HepG2 (cell line): Measurements from ENCODE around the gene GRB10. TPM values are rescaled to one million over a fixed set of nuclear protein-coding genes. Genes with fewer than 3 reads are reported as not detected.

Experiments used
- ATAC-seq: fragments of 200-7000 bp; cut with Tn5 transposase; 3 replicates; pipeline ENCODE4 v1.9.1; 2020; ENCODE audit warnings: mild to moderate bottlenecking, moderate library complexity
- BruUV-seq: library from RNA; stranded (reverse); fragments of 400-500 nt; replicated peaks from 2 replicates; lab custom pipeline; 2021; lab: Mats Ljungman, UMichigan
- CTCF ChIA-PET: fragments of 300-600 bp; formaldehyde crosslinking; extraction: SDS; loops from one replicate; lab custom pipeline; 2021; ENCODE audit warnings: low total read pairs, inconsistent platforms, low intra/inter-chr PET ratio; lab: Yijun Ruan, JAX
- POLR2A ChIA-PET: fragments of 350-600 bp; sonication (Branson Sonifier 250); formaldehyde crosslinking; loops from one replicate; lab custom pipeline; 2020; ENCODE audit warnings: antibody characterized with exemption, inconsistent platforms; lab: Yijun Ruan, JAX
- DNase-seq: peaks from one replicate; pipeline ENCODE4 v3.0.0-alpha.2; 2015; ENCODE audit warnings: low spot score
- FAIRE-seq: peaks from 3 replicates; lab custom pipeline; 2011; peaks lifted over from hg19 to GRCh38; lab: Jason Lieb, UNC
- H2AFZ ChIP-seq: one replicate; pipeline ENCODE4 v1.6.1; 2011; ENCODE audit warnings: low read length, inconsistent platforms
- H3K27ac ChIP-seq: fragments of 300-600 bp; 3 replicates; pipeline ENCODE4 v1.8.0; 2011; ENCODE audit warnings: mixed run types, mild to moderate bottlenecking, mixed read lengths, low read length, inconsistent platforms; ENCODE audit not compliant: insufficient read depth; ENCODE audit errors: extremely low read length
- H3K27me3 ChIP-seq, 2 experiments: fragments of 200-600 bp in 1 of 2; 2 replicates in 1 of 2; 3 replicates in 1 of 2; pipeline versions ENCODE4 v1.6.0 to v1.8.0; 2011; ENCODE audit warnings: low read length in 2 of 2, mild to moderate bottlenecking in 2 of 2, moderate library complexity in 2 of 2, inconsistent platforms in 1 of 2; ENCODE audit not compliant: insufficient read depth in 2 of 2, control insufficient read depth in 1 of 2
- H3K36me3 ChIP-seq, 2 experiments: fragments of 200-600 bp in 1 of 2; replicated peaks in 1 of 2; 2 replicates in 1 of 2; 3 replicates in 1 of 2; pipeline versions ENCODE4 v1.5.1 to v1.8.0; 2011; ENCODE audit warnings: low read length in 2 of 2, inconsistent platforms in 1 of 2; ENCODE audit not compliant: insufficient read depth in 2 of 2, control insufficient read depth in 1 of 2
- H3K4me1 ChIP-seq: 2 replicates; pipeline ENCODE4 v1.5.1; 2012; ENCODE audit warnings: low read length, inconsistent platforms; ENCODE audit not compliant: insufficient read depth
- H3K4me2 ChIP-seq: 2 replicates; pipeline ENCODE4 v1.6.0; 2011; ENCODE audit warnings: low read depth, low read length, inconsistent platforms
- H3K4me3 ChIP-seq, 3 experiments: fragments of 200-600 bp in 1 of 3; sonication (generic), shearing (Covaris generic) in 1 of 3; replicated peaks in 1 of 3; 2 replicates each; pipeline ENCODE4 v1.5.1; 2011 to 2016; ENCODE audit warnings: low read length in 3 of 3, inconsistent platforms in 2 of 3, low read depth in 2 of 3, mild to moderate bottlenecking in 2 of 3, control low read depth in 1 of 3, mixed read lengths in 1 of 3; ENCODE audit not compliant: insufficient read depth in 1 of 3
- H3K79me2 ChIP-seq: one replicate; pipeline ENCODE4 v1.6.1; 2011; ENCODE audit warnings: low read length, inconsistent platforms; ENCODE audit not compliant: insufficient read depth
- H3K9ac ChIP-seq: 2 replicates; pipeline ENCODE4 v1.6.0; 2011; ENCODE audit warnings: mild to moderate bottlenecking, low read depth, low read length, inconsistent platforms; ENCODE audit not compliant: insufficient read depth
- H3K9me3 ChIP-seq: 2 replicates; pipeline ENCODE4 v1.5.1; 2012; ENCODE audit warnings: mild to moderate bottlenecking, low read length
- H4K20me1 ChIP-seq: 2 replicates; pipeline ENCODE4 v1.6.0; 2011; ENCODE audit warnings: inconsistent platforms, mild to moderate bottlenecking, low read length, moderate library complexity; ENCODE audit not compliant: insufficient read depth
- GFI1 ChIP-seq: sonication (generic); formaldehyde crosslinking; IDR thresholded peaks from 2 replicates; pipeline ENCODE4 v1.5.0; 2020; ENCODE audit warnings: missing genetic modification reagents, mild to moderate bottlenecking, borderline replicate concordance
- HES4 ChIP-seq: sonication (generic); formaldehyde crosslinking; IDR thresholded peaks from 2 replicates; pipeline ENCODE4 v1.9.0; 2021; ENCODE audit warnings: mild to moderate bottlenecking, missing genetic modification reagents, borderline replicate concordance
- HMG20A ChIP-seq: IDR thresholded peaks from 2 replicates; pipeline ENCODE4 v1.6.1; 2016; ENCODE audit warnings: borderline replicate concordance
- NFE2L1 ChIP-seq: sonication (generic); formaldehyde crosslinking; IDR thresholded peaks from 2 replicates; pipeline ENCODE4 v1.4.0; 2020; ENCODE audit warnings: missing genetic modification reagents, mild to moderate bottlenecking, borderline replicate concordance
- ONECUT2 ChIP-seq: sonication (generic); formaldehyde crosslinking; IDR thresholded peaks from 2 replicates; pipeline ENCODE4 v1.4.0; 2020; ENCODE audit warnings: missing genetic modification reagents
- REPIN1 ChIP-seq: sonication (generic); formaldehyde crosslinking; IDR thresholded peaks from 2 replicates; pipeline ENCODE4 v1.8.0; 2022; ENCODE audit warnings: missing genetic modification reagents, low read depth, mild to moderate bottlenecking, borderline replicate concordance
- SUZ12 ChIP-seq: fragments of 150-350 bp; IDR thresholded peaks from 2 replicates; pipeline ENCODE4 v1.6.1; 2014; ENCODE audit warnings: low read depth, low read length
- THYN1 ChIP-seq: sonication (generic); formaldehyde crosslinking; IDR thresholded peaks from 2 replicates; pipeline ENCODE4 v1.8.1; 2023; ENCODE audit warnings: low read depth, mild to moderate bottlenecking, moderate library complexity, missing genetic modification reagents, borderline replicate concordance
- ZNF160 ChIP-seq: sonication (generic); formaldehyde crosslinking; IDR thresholded peaks from 2 replicates; pipeline ENCODE4 v1.8.0; 2022; ENCODE audit warnings: mild to moderate bottlenecking, inconsistent platforms, missing genetic modification reagents
- ZNF235 ChIP-seq: sonication (generic); formaldehyde crosslinking; IDR thresholded peaks from 2 replicates; pipeline ENCODE4 v1.8.1; 2023; ENCODE audit warnings: mild to moderate bottlenecking, missing genetic modification reagents, borderline replicate concordance
- WGBS: methylation state at CpG from one replicate; pipeline ENCODE4 v1.1.6; 2017; ENCODE audit warnings: low lambda C conversion rate; 5-methylcytosine and 5-hydroxymethylcytosine counted together
- in situ Hi-C: cut with HindIII; loops from 2 replicates; pipeline ENCODE4 v1.10.0; 2017; ENCODE audit warnings: low pct_unique_long_range_greater_than_20kb; ENCODE audit not compliant: extremely low pct_ligation_motif_present
- intact Hi-C: fragments of 100-400 bp; cut with micrococcal nuclease; formaldehyde crosslinking; loops from one replicate; pipeline ENCODE4 v1.10.0; 2022; ENCODE audit not compliant: unreplicated experiment
- polyA plus RNA-seq, 8 experiments: library from polyadenylated mRNA; depleted of rRNA in 3 of 8; stranded (reverse) in 7 of 8; unstranded in 1 of 8; fragments of >200 nt; fragmentation: Illumina TruSeq in 4 of 8; extraction: Trizol in 4 of 8; gene quantifications; 2 replicates each; pipeline versions ENCODE4 v1.2.1 to v1.2.3, GENCODE V29; 2011 to 2016; ENCODE audit warnings: low read depth in 4 of 8, missing spikeins in 1 of 8, mixed read lengths in 1 of 8; ENCODE audit not compliant: insufficient read depth in 1 of 8
- total RNA-seq, 5 experiments: library from RNA; depleted of rRNA; stranded (reverse); fragments of >200 nt; fragmentation: Illumina TruSeq; extraction: Trizol; gene quantifications; 2 replicates each; pipeline ENCODE4 v1.2.3, GENCODE V29; 2016; ENCODE audit warnings: low read depth in 1 of 5
- TF ChIP-seq, protein P1 (sequence below): sonication (generic); formaldehyde crosslinking; IDR thresholded peaks from 2 replicates; pipeline ENCODE4 v1.5.0; 2020; ENCODE audit warnings: missing genetic modification reagents, mild to moderate bottlenecking, borderline replicate concordance
- TF ChIP-seq, protein P2 (sequence below): sonication (generic); formaldehyde crosslinking; IDR thresholded peaks from 2 replicates; pipeline ENCODE4 v1.5.0; 2020; ENCODE audit warnings: mild to moderate bottlenecking, missing genetic modification reagents, borderline replicate concordance
- TF ChIP-seq, protein P3 (sequence below): sonication (generic); formaldehyde crosslinking; IDR thresholded peaks from 2 replicates; pipeline ENCODE4 v1.4.0; 2020; ENCODE audit warnings: mild to moderate bottlenecking, missing genetic modification reagents
- TF ChIP-seq, protein P4 (sequence below): sonication (generic); formaldehyde crosslinking; IDR thresholded peaks from 2 replicates; pipeline ENCODE4 v1.4.0; 2020; ENCODE audit warnings: mild to moderate bottlenecking, low read depth, missing genetic modification reagents

Gene GRB10
- total and polyA plus RNA-seq, 2 of the 13 experiments (the other 11 are each of a cell fraction or from before 2014, with no cell fraction given), result 4.0 to 6.8 TPM

DNA sequence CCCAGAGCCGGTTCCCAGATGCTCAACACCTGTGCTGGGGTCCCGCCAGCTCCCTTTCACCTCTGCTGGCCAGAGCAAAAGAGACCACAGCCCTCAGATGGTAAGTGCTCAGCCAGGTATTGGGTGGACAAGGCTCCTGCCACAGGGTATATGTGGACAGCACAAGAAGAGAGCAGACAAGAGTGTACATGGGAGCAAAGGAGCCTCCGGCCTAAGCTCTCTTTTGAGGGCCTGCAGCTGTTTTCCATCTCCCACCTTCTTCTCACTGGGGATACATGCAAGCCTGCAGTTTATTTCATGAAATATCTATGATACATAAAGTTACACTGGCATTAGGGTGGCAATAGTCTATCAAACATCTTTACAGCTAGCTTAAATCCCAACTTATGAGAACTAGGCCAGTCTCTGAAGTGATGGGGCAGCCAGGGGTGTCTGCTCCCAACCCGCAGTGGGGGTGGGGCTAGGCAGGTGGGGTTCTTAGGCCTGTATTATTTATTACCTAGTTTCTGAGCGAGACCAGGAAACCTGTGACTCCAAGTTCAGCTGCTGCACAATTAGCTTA lies 167.1 kb downstream of the GRB10 start:
- ChIA-PET CTCF (interaction anchor here (0.9 kb wide), 1 partner anchor 18 kb away, joined by 4 read pairs; no protein-coding TSS in a partner anchor), POLR2A (interaction anchor here (0.8 to 2.2 kb wide), 15 partner anchors 10 to 147 kb away, joined by 3 to 12 read pairs (median 5); partner anchors contain the start of gene DDC)
- Histone ChIP-seq H3K9me3 (no peaks in the 10 kb centered on the region), H2AFZ (no peak overlapping the region), H3K36me3 (no peaks in the 10 kb centered on the region; a peak in 1 of 5 replicates), H3K4me2 (peak overlapping the region; percentile 76), H3K27me3 (no peaks in the 10 kb centered on the region), H4K20me1 (no peaks in the 10 kb centered on the region), H3K9ac (no peak overlapping the region), H3K79me2 (no peaks in the 10 kb centered on the region), H3K4me1 (peaks cover 29% of the 10 kb centered on the region), H3K27ac (peak overlapping the region; percentile 63), H3K4me3 (peak overlapping the region in 1 of 3 experiments; percentile 42; a peak in 1 of 6 replicates)
- 73% methylated on average over 4 of the region's 5 CpGs for WGBS
- DNase-seq (no peak), ATAC-seq (peak; percentile 66), FAIRE-seq (no peak)
- intact Hi-C loops (loop anchor here (2.0 to 5.0 kb wide), 2 partner anchors 13 to 62 kb away; no protein-coding TSS in a partner anchor), in situ Hi-C loops (no loop called here)
- no TSS peak for BruUV-seq
- TF ChIP-seq, protein P1, sequence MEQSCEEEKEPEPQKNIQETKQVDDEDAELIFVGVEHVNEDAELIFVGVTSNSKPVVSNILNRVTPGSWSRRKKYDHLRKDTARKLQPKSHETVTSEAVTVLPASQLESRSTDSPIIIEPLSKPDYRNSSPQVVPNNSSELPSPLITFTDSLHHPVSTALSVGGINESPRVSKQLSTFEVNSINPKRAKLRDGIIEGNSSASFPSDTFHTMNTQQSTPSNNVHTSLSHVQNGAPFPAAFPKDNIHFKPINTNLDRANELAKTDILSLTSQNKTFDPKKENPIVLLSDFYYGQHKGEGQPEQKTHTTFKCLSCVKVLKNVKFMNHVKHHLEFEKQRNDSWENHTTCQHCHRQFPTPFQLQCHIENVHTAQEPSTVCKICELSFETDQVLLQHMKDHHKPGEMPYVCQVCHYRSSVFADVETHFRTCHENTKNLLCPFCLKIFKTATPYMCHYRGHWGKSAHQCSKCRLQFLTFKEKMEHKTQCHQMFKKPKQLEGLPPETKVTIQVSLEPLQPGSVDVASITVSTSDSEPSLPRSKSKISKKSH (CRISPR knock-in tag), result 0 out of 2 replicates have a peak, but pooled peaks have one; percentile 2
- TF ChIP-seq HES4 (CRISPR knock-in tag) (0 out of 2 replicates have a peak, but pooled peaks have one; percentile 34), ZNF160 (CRISPR knock-in tag) (no peak), HMG20A (no peak), NFE2L1 (no peak), ONECUT2 (CRISPR knock-in tag) (no peak), ZNF235 (CRISPR knock-in tag) (no peak), REPIN1 (CRISPR knock-in tag) (no peak), THYN1 (no peak), GFI1 (CRISPR knock-in tag) (no peak), SUZ12 (no peak)
- TF ChIP-seq, protein P2, sequence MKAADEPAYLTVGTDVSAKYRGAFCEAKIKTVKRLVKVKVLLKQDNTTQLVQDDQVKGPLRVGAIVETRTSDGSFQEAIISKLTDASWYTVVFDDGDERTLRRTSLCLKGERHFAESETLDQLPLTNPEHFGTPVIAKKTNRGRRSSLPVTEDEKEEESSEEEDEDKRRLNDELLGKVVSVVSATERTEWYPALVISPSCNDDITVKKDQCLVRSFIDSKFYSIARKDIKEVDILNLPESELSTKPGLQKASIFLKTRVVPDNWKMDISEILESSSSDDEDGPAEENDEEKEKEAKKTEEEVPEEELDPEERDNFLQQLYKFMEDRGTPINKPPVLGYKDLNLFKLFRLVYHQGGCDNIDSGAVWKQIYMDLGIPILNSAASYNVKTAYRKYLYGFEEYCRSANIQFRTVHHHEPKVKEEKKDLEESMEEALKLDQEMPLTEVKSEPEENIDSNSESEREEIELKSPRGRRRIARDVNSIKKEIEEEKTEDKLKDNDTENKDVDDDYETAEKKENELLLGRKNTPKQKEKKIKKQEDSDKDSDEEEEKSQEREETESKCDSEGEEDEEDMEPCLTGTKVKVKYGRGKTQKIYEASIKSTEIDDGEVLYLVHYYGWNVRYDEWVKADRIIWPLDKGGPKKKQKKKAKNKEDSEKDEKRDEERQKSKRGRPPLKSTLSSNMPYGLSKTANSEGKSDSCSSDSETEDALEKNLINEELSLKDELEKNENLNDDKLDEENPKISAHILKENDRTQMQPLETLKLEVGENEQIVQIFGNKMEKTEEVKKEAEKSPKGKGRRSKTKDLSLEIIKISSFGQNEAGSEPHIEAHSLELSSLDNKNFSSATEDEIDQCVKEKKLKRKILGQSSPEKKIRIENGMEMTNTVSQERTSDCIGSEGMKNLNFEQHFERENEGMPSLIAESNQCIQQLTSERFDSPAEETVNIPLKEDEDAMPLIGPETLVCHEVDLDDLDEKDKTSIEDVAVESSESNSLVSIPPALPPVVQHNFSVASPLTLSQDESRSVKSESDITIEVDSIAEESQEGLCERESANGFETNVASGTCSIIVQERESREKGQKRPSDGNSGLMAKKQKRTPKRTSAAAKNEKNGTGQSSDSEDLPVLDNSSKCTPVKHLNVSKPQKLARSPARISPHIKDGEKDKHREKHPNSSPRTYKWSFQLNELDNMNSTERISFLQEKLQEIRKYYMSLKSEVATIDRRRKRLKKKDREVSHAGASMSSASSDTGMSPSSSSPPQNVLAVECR (CRISPR knock-in tag), result no peak
- TF ChIP-seq, protein P3, sequence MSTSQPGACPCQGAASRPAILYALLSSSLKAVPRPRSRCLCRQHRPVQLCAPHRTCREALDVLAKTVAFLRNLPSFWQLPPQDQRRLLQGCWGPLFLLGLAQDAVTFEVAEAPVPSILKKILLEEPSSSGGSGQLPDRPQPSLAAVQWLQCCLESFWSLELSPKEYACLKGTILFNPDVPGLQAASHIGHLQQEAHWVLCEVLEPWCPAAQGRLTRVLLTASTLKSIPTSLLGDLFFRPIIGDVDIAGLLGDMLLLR (CRISPR knock-in tag), result no peak
- TF ChIP-seq, protein P4, sequence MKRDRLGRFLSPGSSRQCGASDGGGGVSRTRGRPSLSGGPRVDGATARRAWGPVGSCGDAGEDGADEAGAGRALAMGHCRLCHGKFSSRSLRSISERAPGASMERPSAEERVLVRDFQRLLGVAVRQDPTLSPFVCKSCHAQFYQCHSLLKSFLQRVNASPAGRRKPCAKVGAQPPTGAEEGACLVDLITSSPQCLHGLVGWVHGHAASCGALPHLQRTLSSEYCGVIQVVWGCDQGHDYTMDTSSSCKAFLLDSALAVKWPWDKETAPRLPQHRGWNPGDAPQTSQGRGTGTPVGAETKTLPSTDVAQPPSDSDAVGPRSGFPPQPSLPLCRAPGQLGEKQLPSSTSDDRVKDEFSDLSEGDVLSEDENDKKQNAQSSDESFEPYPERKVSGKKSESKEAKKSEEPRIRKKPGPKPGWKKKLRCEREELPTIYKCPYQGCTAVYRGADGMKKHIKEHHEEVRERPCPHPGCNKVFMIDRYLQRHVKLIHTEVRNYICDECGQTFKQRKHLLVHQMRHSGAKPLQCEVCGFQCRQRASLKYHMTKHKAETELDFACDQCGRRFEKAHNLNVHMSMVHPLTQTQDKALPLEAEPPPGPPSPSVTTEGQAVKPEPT (CRISPR knock-in tag), result no peak
